ENCODE data around the gene LCP1. TPM values are rescaled to one million over a fixed set of nuclear protein-coding genes. Genes with fewer than 3 reads are reported as not detected.
A peak's percentile ranks its signal among the peaks of the same experiment; 100 is the strongest.

Gene LCP1
- total RNA-seq, 1 experiment from 2014 or later = 73.0 TPM

DNA sequence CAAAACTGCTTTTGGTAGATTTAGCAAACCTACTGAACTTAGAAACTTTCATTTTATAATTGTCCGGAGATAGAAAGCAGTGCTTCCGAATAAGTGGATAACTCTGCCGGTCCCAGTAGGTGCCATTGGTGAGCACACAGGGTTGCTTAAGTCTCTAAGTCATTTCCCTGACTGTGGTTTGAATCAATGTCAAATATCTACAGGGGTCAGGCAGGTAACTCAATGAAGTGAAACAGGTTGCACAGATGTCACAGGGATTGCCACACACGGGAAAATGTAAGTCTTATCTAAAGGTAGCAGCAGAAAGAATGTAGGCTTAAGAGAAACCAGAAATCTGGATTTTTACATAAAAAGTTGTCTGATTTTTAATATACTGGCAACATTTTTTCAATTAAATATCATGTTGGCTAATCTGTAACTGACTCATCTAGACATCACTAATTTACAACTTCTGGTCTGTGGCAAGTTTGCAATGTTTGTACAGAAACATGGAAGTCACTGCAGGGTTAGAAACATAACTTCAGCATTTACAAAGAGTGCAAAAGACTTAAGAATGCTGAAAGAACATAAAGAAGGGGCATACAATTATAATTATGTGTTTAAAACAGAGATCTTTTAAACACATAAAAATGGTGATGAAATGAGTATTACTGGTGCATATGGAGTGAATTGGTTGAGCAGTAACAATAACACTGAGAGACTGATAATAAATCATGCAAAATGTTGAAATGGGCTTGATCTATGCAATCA is 15.5 kb upstream of the LCP1 start:
- no peaks in the 10 kb centered on the region for H3K27me3 ChIP-seq (replicated peaks)
- no peak for DNase-seq (ENCODE audit: low read depth in 1 of 2, low spot score in 2 of 2)
- H3K9me3 ChIP-seq (replicated peaks) = no peaks in the 10 kb centered on the region
- no peak overlapping the region for H3K4me3 ChIP-seq
- H3K36me3 ChIP-seq = no peaks in the 10 kb centered on the region
- H3K27ac ChIP-seq = no peak overlapping the region
- no peaks in the 10 kb centered on the region for H3K4me1 ChIP-seq (replicated peaks)

- H3K4me3 ChIP-seq = no peak overlapping the region
- H3K27me3 ChIP-seq (replicated peaks) = no peaks in the 10 kb centered on the region
- no peak for DNase-seq (ENCODE audit: low read depth in 1 of 2, low spot score in 2 of 2)
- no peak overlapping the region for H3K27ac ChIP-seq
- H3K9me3 ChIP-seq (replicated peaks) = no peaks in the 10 kb centered on the region
- no peaks in the 10 kb centered on the region for H3K4me1 ChIP-seq (replicated peaks)
- no peaks in the 10 kb centered on the region for H3K36me3 ChIP-seq
Observed at GRCh38 chr13:46195016-46195415, 13.0 kb upstream of the LCP1 start.

GRCh38 chr13:46192412-46192811 is 10.4 kb upstream of the LCP1 start:
- Histone ChIP-seq H3K4me3 (no peak overlapping the region), H3K36me3 (no peaks in the 10 kb centered on the region), H3K4me1 (replicated peaks) (no peaks in the 10 kb centered on the region), H3K27me3 (replicated peaks) (no peaks in the 10 kb centered on the region), H3K27ac (no peak overlapping the region), H3K9me3 (replicated peaks) (no peaks in the 10 kb centered on the region)
- no peak for DNase-seq (ENCODE audit: low read depth in 1 of 2, low spot score in 2 of 2)

GRCh38 chr13:46185634-46186033 is 3.7 kb upstream of the LCP1 start:
- Histone ChIP-seq H3K9me3 (replicated peaks) (no peaks in the 10 kb centered on the region), H3K27me3 (replicated peaks) (no peaks in the 10 kb centered on the region), H3K4me1 (replicated peaks) (0 out of 2 replicates have a peak, but pooled peaks cover 3% of the 10 kb centered on the region)

GRCh38 chr13:46184277-46184699 is 2.3 kb upstream of the LCP1 start:
- Histone ChIP-seq H3K9me3 (replicated peaks) (no peaks in the 10 kb centered on the region), H3K4me1 (replicated peaks) (0 out of 2 replicates have a peak, but pooled peaks cover 3% of the 10 kb centered on the region), H3K27me3 (replicated peaks) (no peaks in the 10 kb centered on the region), H3K27ac (no peak overlapping the region), H3K4me3 (no peak overlapping the region), H3K36me3 (no peaks in the 10 kb centered on the region)
- DNase-seq (ENCODE audit: low read depth in 1 of 2, low spot score in 2 of 2) = peak in 1 of 2 experiments; percentile 23

More at GRCh38 chr13:46185634-46186033, 3.7 kb upstream of the LCP1 start:
- Histone ChIP-seq H3K4me3 (no peak overlapping the region), H3K36me3 (no peaks in the 10 kb centered on the region), H3K27ac (no peak overlapping the region)
- DNase-seq (ENCODE audit: low read depth in 1 of 2, low spot score in 2 of 2) = no peak

DNA sequence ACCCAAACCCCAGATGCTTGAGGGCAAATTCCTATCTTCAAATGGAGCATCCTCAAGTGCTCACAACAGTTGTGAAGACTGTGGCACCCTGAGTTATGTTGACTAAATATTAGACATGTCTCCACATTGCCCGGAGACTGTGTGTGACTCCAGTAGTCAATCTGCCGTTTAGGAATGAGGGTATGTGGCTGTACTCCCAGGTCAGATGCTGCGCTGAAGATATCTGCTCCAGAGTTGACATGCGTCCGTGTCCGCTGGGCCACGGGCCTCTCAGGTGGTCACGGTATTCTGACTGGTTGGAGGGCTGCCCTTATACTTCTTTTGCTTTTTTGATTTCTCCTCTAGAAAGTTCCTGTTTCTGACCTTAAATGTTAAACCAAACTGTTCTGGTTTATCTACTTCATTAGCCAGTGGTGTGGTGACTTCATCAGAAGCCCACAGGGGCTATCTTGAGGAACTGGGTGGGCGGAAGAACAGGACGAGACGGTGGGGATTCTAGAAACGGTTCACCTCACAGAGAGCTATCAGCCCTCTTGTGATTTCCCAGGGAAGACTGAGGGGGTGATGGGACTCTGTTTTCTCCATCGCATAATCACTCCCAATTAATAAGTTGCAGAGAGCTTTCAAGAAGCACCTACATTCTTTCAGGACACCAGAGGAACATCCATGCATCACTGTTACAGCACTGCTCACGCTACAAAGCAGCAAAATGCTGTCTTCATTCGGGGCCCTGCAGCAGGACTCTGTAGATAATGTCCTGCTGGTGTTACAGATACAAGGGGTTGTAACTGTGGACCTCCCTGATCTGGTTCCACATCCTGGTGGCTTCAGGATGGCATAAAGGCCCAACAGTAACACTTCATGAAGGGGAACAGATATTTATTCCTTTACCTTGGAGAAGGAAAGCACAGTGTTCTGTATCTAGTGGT is 1.3 kb upstream of the LCP1 start:
- Histone ChIP-seq H3K36me3 (no peaks in the 10 kb centered on the region), H3K27ac (no peak overlapping the region), H3K4me3 (no peak overlapping the region), H3K4me1 (replicated peaks) (0 out of 2 replicates have a peak, but pooled peaks cover 3% of the 10 kb centered on the region), H3K27me3 (replicated peaks) (no peaks in the 10 kb centered on the region), H3K9me3 (replicated peaks) (no peaks in the 10 kb centered on the region)
- DNase-seq (ENCODE audit: low read depth in 1 of 2, low spot score in 2 of 2) = no peak

GRCh38 chr13:46182491-46182877 is 507 bp upstream of the LCP1 start:
- H3K9me3 ChIP-seq (replicated peaks) = no peaks in the 10 kb centered on the region
- no peaks in the 10 kb centered on the region for H3K27me3 ChIP-seq (replicated peaks)
- H3K4me1 ChIP-seq (replicated peaks) = 0 out of 2 replicates have a peak, but pooled peaks cover 3% of the 10 kb centered on the region
- H3K36me3 ChIP-seq = no peaks in the 10 kb centered on the region
- DNase-seq (ENCODE audit: low read depth in 1 of 2, low spot score in 2 of 2) = no peak
- no peak overlapping the region for H3K4me3 ChIP-seq
- H3K27ac ChIP-seq = no peak overlapping the region

GRCh38 chr13:46181377-46181839 is 569 bp downstream of the LCP1 start:
- Histone ChIP-seq H3K27me3 (replicated peaks) (no peaks in the 10 kb centered on the region), H3K4me3 (peak overlapping the region; percentile 37), H3K36me3 (no peaks in the 10 kb centered on the region), H3K27ac (no peak overlapping the region), H3K9me3 (replicated peaks) (no peaks in the 10 kb centered on the region), H3K4me1 (replicated peaks) (0 out of 2 replicates have a peak, but pooled peaks cover 3% of the 10 kb centered on the region)
- no peak for DNase-seq (ENCODE audit: low read depth in 1 of 2, low spot score in 2 of 2)

- no peaks in the 10 kb centered on the region for H3K36me3 ChIP-seq
- H3K27ac ChIP-seq = no peak overlapping the region
- no peaks in the 10 kb centered on the region for H3K9me3 ChIP-seq (replicated peaks)
- H3K27me3 ChIP-seq (replicated peaks) = no peaks in the 10 kb centered on the region
- DNase-seq (ENCODE audit: low read depth in 1 of 2, low spot score in 2 of 2) = no peak
- H3K4me1 ChIP-seq (replicated peaks) = 0 out of 2 replicates have a peak, but pooled peaks cover 3% of the 10 kb centered on the region
- H3K4me3 ChIP-seq = peak overlapping the region; percentile 37; the same call in 1 of the 2 replicates
Observed at GRCh38 chr13:46179969-46180763, 1.8 kb downstream of the LCP1 start.

DNA sequence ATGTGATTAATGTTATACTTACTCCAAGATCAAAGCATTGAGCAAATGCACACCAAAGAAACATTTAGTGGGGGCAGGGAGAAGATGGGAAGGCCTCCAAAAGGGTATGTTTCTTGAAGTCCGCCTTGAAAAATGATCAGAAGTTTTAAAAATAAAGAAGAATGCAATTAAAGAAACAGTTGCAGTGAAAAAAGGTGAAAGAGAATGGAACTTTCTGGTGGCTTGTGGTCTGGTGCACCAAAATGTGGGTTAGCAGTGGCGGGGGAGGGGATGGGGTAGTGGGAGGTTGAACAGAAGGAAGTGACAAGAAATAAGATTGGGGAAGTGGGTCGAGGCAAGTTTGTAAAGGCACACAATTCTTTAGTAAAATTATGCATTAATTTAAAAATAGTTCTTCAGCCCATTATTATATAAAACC is 2.5 kb downstream of the LCP1 start:
- Histone ChIP-seq H3K27ac (no peak overlapping the region), H3K9me3 (replicated peaks) (no peaks in the 10 kb centered on the region), H3K27me3 (replicated peaks) (no peaks in the 10 kb centered on the region), H3K4me1 (replicated peaks) (0 out of 2 replicates have a peak, but pooled peaks cover 3% of the 10 kb centered on the region), H3K36me3 (no peaks in the 10 kb centered on the region), H3K4me3 (no peak overlapping the region)
- DNase-seq (ENCODE audit: low read depth in 1 of 2, low spot score in 2 of 2) = no peak

- H3K9me3 ChIP-seq (replicated peaks) = no peaks in the 10 kb centered on the region
- peaks cover 6% of the 10 kb centered on the region; the same call in 1 of the 2 replicates for H3K4me1 ChIP-seq (replicated peaks)
- no peak overlapping the region for H3K27ac ChIP-seq
- no peak for DNase-seq (ENCODE audit: low read depth in 1 of 2, low spot score in 2 of 2)
- no peak overlapping the region for H3K4me3 ChIP-seq
- no peaks in the 10 kb centered on the region; the same call in 1 of the 2 replicates for H3K36me3 ChIP-seq
- H3K27me3 ChIP-seq (replicated peaks) = no peaks in the 10 kb centered on the region
Observed at GRCh38 chr13:46178821-46179220, 3.2 kb downstream of the LCP1 start.

DNA sequence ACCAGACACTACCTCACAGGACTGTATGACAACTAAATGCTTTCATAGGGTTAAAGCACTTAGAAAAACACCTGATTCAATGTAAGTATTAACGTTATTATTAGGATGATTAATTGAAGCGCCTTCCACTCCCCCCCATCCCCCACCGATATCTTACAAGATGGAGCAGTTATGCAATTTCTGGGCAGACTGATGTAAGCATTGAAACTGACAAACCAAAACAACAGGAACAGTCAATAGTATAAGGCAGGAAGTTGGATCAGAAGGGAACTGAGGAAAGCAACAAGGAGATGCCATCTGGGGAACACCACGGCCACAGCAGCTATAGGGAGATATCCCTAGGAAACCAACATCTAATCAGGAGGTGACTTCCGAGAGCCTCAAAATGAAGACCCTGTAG is 3.8 kb downstream of the LCP1 start:
- Histone ChIP-seq H3K27me3 (replicated peaks) (no peaks in the 10 kb centered on the region), H3K36me3 (no peaks in the 10 kb centered on the region; the same call in 1 of the 2 replicates), H3K9me3 (replicated peaks) (no peaks in the 10 kb centered on the region), H3K4me3 (no peak overlapping the region), H3K27ac (no peak overlapping the region), H3K4me1 (replicated peaks) (peaks cover 13% of the 10 kb centered on the region)
- no peak for DNase-seq (ENCODE audit: low read depth in 1 of 2, low spot score in 2 of 2)

DNA sequence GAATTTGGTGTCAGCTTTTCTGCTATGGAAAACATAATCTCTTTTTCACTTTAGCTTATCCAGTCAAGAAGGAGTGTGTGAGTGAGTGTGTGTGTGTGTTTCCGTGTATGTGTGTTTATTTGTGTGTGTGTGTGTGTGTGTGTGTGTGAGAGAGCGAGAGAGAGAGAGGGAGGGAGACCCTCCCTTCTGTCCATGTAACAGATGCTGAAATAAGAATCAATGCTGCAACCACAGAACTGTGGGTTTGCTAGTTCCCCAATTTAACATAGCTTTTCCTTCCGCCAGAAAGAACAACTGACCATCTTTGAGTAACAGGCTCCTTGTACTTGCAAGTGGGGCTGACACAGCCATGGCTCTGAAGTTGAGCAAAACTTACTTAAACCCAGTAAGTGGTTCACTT is 5.2 kb downstream of the LCP1 start:
- Histone ChIP-seq H3K9me3 (replicated peaks) (no peaks in the 10 kb centered on the region), H3K4me3 (no peak overlapping the region), H3K36me3 (no peaks in the 10 kb centered on the region; the same call in 1 of the 2 replicates), H3K27ac (no peak overlapping the region), H3K27me3 (replicated peaks) (no peaks in the 10 kb centered on the region), H3K4me1 (replicated peaks) (peaks cover 25% of the 10 kb centered on the region)
- no peak for DNase-seq (ENCODE audit: low read depth in 1 of 2, low spot score in 2 of 2)

Data from SJSA1 (cell line).